Transverse colon (tissue), 4 donors: ENCODE measurements around the gene KIAA1217.

ENCODE experiments used
- CTCF ChIP-seq, 5 experiments: fragments of 200-600 bp in 3 of 5; fragments of 450-650 bp in 2 of 5; sonication (generic) in 3 of 5; IDR thresholded peaks; 1 replicate in 2 of 5; 2 replicates in 3 of 5; pipeline ENCODE4 v1.5.1; 2016 to 2017; ENCODE audit warnings: antibody characterized with exemption in 5 of 5, inconsistent platforms in 3 of 5, mild to moderate bottlenecking in 2 of 5, moderate library complexity in 1 of 5
- POLR2A ChIP-seq: fragments of 450-650 bp; IDR thresholded peaks from one replicate; pipeline ENCODE4 v1.6.1; 2016; ENCODE audit warnings: antibody characterized with exemption, mild to moderate bottlenecking, moderate library complexity
- POLR2AphosphoS5 ChIP-seq, 3 donors: sonication (generic); formaldehyde crosslinking; IDR thresholded peaks; one replicate each; pipeline ENCODE4 v1.6.1; 2016; ENCODE audit warnings: antibody characterized with exemption in 3 of 3

- no peak for TF ChIP-seq CTCF (IDR thresholded peaks at IDR 0.05)
- TF ChIP-seq POLR2A: no peak
- TF ChIP-seq POLR2AphosphoS5 (IDR thresholded peaks at IDR 0.05): no peak
Observed at GRCh38 chr10:24344279-24344678, 135.3 kb downstream of the KIAA1217 start.
